Vagina (tissue), 2 donors: ENCODE results near the gene TRIM24.

ENCODE experiments used
- POLR2A ChIP-seq, 2 donors: fragments of 450-650 bp; IDR thresholded peaks; one replicate each; pipeline ENCODE4 v1.6.1; 2017; ENCODE audit warnings: antibody characterized with exemption in 2 of 2, mild to moderate bottlenecking in 2 of 2, moderate library complexity in 2 of 2
- TF ChIP-seq, protein P1 (sequence below), 3 experiments: fragments of 450-650 bp in 2 of 3; fragments of 200-600 bp in 1 of 3; sonication (generic) in 1 of 3; IDR thresholded peaks; one replicate each; pipeline ENCODE4 v1.5.1; 2017 to 2019; ENCODE audit warnings: antibody characterized with exemption in 3 of 3, mild to moderate bottlenecking in 2 of 3, moderate library complexity in 2 of 3

DNA sequence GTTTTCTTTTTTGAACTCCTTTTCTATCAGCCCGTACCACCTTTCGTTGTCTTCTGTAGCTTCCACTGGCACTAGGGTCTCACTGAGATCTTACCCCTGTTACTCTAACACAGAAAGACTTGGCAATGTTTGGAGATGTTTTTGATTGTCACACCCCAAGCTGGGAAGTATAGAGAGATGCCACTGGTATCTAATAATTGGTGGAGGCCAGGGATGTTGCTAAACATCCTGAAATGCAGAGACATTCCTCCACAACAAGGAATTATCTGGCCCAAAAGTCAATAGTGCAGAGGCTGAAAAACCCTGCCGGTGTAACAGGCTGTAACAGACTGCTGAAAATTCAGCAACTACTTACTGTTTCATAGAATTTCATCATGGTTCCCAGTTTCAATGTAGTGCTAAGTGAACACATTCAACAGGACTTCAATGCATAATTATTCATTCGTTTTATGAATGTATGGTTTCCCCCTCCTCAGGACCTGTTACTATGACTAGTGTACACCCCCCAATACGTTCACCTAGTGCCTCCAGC, 115.9 kb downstream of the TRIM24 start:
- TF ChIP-seq, protein P1, sequence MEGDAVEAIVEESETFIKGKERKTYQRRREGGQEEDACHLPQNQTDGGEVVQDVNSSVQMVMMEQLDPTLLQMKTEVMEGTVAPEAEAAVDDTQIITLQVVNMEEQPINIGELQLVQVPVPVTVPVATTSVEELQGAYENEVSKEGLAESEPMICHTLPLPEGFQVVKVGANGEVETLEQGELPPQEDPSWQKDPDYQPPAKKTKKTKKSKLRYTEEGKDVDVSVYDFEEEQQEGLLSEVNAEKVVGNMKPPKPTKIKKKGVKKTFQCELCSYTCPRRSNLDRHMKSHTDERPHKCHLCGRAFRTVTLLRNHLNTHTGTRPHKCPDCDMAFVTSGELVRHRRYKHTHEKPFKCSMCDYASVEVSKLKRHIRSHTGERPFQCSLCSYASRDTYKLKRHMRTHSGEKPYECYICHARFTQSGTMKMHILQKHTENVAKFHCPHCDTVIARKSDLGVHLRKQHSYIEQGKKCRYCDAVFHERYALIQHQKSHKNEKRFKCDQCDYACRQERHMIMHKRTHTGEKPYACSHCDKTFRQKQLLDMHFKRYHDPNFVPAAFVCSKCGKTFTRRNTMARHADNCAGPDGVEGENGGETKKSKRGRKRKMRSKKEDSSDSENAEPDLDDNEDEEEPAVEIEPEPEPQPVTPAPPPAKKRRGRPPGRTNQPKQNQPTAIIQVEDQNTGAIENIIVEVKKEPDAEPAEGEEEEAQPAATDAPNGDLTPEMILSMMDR (IDR thresholded peaks at IDR 0.05): no peak
- TF ChIP-seq POLR2A (IDR thresholded peaks at IDR 0.05): no peak
